Mucosa of gallbladder (tissue), 1 donor: ENCODE results near the gene SPG7. TPM values are rescaled to one million over a fixed set of nuclear protein-coding genes. Genes with fewer than 3 reads are reported as not detected.
"Not testable (repeated sequence)": the region's sequence is repeated elsewhere in the genome, so short reads cannot be mapped to it uniquely, and the experiment has no call there.

Source experiments
- DNase-seq: peaks from one replicate; pipeline ENCODE4 v3.0.0-alpha.2; 2020; ENCODE audit warnings: low spot score
- total RNA-seq: library from RNA; stranded (reverse); gene quantifications from one replicate; pipeline ENCODE4 v1.2.1, GENCODE V29; 2021
- donor health status: DM: no; HTN: no; CAD: no.

Gene SPG7
- total RNA-seq, 1 donor from 2014 or later: 106 TPM

DNA sequence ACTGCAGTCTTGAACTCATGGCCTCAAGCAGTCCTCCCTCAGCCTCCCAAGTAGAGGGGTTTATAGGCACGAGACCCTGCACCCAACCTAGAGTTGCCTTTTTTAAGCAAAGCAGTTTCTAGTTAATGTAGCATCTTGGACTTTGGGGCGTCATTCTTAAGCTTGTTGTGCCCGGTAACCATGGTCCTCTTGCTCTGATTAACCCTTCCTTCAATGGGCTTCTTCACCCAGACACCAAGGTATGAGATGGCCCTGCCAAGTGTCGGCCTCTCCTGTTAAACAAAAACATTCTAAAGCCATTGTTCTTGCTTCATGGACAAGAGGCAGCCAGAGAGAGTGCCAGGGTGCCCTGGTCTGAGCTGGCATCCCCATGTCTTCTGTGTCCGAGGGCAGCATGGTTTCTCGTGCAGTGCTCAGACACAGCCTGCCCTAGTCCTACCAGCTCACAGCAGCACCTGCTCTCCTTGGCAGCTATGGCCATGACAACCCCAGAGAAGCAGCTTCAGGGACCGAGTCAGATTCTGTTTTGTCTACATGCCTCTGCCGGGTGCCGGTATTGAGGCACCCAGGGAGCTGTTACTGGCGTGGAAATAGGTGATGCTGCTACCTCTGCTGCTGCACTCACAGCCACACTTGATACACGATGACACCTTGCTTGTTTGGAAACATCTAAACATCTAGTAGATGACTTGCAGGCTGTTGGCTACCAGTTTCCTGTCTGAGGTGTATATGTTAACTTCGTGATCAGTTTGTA lies 55.6 kb downstream of the SPG7 start:
- DNase-seq: no peak

- no peak for DNase-seq
These were observed 56.5 kb downstream of the SPG7 start for GRCh38 chr16:89564476-89565255.

GRCh38 chr16:89565256-89565505 lies 57.0 kb downstream of the SPG7 start:
- no peak for DNase-seq

GRCh38 chr16:89565506-89566372 lies 57.5 kb downstream of the SPG7 start:
- peak; percentile 52 for DNase-seq

DNA sequence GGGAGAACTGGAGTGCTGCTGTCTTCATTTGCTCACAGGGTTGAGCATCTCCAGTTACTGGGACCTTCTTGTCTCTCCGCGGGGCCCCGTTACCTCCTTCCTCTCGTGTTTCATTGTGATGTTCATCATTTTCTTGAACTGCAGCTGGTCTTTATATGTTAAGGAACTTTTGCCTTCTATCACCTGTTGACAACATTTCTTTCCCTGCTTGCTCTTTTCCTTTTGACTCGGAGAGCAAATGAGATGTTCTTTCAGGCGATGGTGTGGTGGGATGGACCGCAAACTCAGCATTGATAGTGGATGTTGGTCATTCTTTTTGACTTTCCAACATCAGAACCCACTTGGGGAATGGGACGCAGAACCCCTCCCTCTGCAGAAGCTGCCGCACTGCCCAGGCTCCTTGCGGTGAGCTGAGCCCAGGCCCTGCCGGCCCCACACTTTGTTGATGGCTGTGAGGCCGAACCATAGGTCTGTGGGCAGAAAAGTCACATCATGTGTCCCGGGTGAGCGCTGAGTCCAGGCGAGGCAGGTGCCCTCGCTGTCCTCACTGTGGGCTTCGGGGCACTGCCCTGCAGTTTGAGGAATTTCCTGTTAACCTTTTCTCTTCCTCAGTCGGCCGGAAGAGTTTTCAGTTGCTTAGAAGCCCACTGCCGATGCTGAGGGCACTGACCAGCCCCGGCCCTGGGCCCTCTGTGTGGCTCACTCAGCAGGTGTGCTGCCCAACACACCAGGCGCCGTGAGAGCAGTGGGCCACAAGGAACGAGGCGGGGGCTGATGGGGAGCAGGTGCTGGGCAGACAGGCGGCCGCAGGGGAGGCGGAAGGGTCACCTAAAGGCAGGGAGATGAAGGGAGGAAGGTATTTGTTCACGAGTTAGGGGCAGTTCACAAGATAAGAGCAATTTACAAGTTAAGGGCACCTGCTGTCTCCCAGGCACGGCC lies 59.7 kb downstream of the SPG7 start:
- no peak for DNase-seq

- DNase-seq: no peak
These were observed 61.5 kb downstream of the SPG7 start for GRCh38 chr16:89569506-89570341.

DNA sequence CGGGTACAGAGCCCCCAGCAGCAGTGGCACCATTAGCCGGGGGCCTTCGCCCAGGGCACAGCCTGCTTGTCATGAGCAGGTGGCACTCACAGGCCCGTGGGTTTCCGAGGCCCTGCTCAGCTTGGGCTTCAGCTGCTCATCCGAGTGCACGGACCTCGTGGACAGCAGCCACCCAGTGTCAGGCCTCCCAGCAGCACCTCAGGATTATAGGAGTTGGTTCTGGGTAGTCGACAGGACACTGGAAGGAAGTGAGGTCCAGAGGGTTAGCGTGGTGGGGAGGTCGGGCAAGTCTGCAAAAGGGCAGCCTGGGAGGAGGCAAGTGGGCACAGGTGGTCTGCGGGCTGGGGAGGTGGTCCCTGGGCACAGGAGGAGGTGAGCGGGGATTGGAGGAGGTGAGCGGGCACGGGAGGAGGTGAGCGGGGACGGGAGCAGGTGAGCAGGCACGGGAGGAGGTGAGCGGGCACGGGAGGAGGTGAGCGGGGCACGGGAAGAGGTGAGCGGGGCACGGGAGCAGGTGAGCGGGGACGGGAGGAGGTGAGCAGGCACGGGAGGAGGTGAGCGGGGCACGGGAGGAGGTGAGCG lies 62.2 kb downstream of the SPG7 start:
- no peak for DNase-seq

DNA sequence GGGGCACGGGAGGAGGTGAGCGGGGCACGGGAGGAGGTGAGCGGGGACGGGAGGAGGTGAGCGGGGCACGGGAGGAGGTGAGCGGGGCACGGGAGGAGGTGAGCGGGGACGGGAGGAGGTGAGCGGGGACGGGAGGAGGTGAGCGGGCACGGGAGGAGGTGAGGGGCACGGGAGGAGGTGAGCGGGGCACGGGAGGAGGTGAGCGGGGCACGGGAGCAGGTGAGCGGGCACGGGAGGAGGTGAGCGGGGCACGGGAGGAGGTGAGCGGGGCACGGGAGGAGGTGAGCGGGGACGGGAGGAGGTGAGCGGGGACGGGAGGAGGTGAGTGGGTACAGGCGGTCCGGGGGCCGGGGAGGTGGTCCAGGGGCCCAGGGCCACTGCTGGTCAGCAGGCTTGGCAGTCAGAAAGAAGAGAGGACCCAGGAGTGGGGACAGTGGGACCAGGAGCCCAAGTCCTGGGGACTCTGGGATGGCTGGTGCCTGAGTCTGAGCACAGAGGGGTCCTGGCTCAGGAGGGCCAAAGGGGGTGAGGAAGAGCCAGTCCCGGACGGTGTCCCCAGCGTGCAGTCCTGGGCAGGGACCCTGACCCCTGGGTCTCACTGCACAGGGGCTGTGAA lies 62.9 kb downstream of the SPG7 start:
- not testable (repeated sequence) for DNase-seq

DNA sequence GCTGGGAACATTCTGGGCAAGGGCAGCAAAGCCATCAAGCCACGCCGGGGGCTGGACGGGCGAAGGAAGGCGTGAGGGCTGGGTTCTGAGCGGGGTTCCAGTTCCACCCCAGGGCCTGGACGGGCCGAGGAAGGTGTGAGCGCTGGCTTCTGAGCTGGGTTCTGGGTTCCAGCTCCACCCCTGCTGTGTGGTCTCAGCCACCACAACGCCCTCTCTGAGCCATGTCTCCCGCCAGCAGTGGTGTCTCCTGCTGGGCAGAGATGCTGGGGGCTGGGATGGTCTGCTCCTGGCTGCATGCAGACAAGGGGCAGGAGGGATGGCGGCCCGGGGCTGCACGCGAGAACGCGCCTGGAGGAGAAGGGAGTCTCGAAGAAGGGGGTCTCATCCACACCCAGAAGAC lies 63.4 kb downstream of the SPG7 start:
- no peak for DNase-seq

GRCh38 chr16:89572073-89572484 lies 63.9 kb downstream of the SPG7 start:
- no peak for DNase-seq

DNA sequence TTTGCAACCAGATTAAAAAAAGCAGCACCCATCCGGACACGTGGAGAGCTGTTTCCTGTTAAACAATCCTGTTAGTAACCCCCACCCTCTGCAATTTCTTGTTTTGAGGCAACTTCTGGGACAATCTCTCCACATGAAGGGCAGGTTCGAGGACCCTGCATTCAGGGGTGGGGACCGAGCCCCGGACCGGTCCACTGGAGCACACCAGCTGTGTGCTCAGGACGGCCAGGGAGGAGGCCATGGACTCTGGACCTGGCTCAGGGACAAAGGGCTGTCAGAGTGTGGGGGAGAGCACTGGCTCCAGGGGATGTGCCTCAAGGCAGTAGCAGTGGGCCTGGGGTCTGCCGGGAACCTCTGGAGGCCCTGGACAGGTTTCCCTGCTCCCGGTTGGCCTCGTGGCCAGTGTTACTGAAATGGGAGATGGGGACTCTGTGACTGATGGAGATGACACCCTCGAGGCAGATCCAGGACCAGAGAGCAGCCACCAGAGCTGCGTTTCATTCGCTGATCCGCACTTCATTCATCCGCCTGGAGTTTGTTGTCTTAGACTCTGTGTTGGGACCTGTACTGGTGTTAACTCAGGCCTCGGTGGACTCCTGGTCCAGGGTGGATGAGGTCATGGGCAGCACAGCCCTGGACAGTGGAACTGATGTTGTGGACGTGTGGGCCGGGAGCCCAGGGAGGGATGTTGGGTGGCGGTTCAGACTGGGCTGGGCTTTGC lies 64.4 kb downstream of the SPG7 start:
- no peak for DNase-seq

GRCh38 chr16:89573826-89574680 lies 65.8 kb downstream of the SPG7 start:
- no peak for DNase-seq

DNA sequence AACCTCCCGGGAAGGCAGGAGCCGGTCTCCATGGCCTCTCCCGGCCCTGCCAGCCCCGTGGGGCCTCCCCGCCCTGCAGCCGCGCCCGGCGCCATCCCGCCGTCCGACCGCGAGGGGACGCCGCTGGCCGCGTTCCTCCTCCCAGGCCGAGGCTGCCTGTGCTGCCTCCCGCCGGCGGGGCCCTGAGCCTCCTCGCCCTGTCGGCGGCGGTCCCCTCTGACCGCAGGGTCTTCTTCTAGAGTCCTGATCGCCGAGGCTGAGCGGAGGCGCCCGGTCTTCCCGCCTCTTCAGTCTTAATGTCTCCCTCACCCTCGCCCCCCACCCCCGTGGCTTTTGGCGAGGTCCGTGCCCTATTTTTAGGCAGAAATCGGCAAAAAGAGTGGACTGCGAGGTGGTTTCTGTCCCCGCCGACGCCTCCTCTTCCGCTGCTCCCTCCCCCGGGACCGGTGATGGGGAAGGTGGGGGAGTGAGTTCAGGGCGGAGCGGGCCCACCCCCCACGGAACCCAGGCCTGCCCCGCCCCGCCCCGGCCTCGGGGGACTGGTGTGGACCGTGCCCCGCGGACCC lies 66.6 kb downstream of the SPG7 start:
- DNase-seq: peak; percentile 47

- DNase-seq: no peak
These were observed 67.3 kb downstream of the SPG7 start, which contains the start of gene CPNE7 for GRCh38 chr16:89575247-89576152. CPNE7 (plus strand) TSS chr16:89575758; CDS start chr16:89575898, 140 bp downstream.

DNA sequence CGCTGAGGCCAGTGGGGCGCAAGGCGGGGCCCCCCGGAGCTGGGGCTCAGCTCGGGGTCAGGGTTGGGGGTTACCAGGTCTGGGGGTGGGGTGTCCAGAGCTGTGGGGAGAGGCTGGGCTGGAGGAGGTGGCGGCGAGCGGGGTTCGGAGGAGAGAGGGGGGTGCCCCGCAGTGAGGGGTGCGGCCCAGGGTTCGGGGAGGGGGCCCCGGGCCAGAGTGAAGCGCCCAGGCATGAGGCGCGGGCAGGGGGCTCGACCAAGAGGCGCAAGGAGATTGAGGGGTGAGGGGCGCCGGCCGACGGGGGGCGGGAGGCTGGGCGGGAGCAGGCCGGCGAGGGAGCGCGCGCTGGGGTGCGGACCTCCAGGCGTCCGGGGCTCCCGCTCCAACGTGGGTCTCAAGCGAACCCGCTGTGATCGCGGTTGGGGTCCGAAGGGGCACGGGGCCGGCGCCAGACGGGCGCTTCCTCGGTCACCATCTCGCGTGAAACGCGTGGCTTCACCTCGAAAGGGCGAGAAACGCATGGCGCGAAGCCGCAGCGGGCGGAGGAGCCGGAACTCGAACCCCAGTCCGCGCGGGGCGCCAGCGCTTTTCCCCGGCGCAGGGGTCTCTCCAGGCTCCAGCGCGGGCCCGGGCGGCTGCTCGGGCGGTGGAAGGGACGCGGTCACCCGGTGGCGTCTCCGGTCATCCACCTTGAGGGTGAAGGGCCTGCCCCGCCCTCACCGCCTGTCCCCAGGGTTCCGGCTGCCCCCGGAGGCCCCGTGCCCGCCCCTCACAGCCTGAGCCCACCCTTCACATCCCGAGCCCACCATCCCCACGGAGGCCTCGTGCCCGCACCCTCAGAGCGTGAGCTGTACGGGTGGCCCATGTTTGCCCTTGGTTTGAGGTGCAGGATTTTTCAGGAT lies 68.2 kb downstream of the SPG7 start:
- DNase-seq: no peak
